IPS-18a (cell line): ENCODE data around the gene HAND1.
"Not testable (repeated sequence)": the region's sequence is repeated elsewhere in the genome, so short reads cannot be mapped to it uniquely, and the experiment has no call there.

Source experiments
- H3K27ac ChIP-seq: one replicate; pipeline ENCODE4 v1.5.1; 2013; ENCODE audit warnings: low read length
- H3K27me3 ChIP-seq: one replicate; pipeline ENCODE4 v1.6.1; 2013; ENCODE audit warnings: mild to moderate bottlenecking, low read length; ENCODE audit not compliant: control insufficient read depth, insufficient read depth
- H3K36me3 ChIP-seq: one replicate; pipeline ENCODE4 v1.6.1; 2013; ENCODE audit warnings: low read depth, low read length; ENCODE audit not compliant: control insufficient read depth
- H3K4me1 ChIP-seq: one replicate; pipeline ENCODE4 v1.6.1; 2013; ENCODE audit warnings: low read depth, low read length; ENCODE audit not compliant: control insufficient read depth
- H3K4me3 ChIP-seq: one replicate; pipeline ENCODE4 v1.5.1; 2013; ENCODE audit warnings: low read length
- H3K9ac ChIP-seq: one replicate; pipeline ENCODE4 v1.6.1; 2013; ENCODE audit warnings: mild to moderate bottlenecking, low read length, moderate library complexity
- H3K9me3 ChIP-seq: one replicate; pipeline ENCODE4 v1.6.1; 2013; ENCODE audit warnings: low read depth, low read length; ENCODE audit not compliant: control insufficient read depth

The HAND1 gene

DNA sequence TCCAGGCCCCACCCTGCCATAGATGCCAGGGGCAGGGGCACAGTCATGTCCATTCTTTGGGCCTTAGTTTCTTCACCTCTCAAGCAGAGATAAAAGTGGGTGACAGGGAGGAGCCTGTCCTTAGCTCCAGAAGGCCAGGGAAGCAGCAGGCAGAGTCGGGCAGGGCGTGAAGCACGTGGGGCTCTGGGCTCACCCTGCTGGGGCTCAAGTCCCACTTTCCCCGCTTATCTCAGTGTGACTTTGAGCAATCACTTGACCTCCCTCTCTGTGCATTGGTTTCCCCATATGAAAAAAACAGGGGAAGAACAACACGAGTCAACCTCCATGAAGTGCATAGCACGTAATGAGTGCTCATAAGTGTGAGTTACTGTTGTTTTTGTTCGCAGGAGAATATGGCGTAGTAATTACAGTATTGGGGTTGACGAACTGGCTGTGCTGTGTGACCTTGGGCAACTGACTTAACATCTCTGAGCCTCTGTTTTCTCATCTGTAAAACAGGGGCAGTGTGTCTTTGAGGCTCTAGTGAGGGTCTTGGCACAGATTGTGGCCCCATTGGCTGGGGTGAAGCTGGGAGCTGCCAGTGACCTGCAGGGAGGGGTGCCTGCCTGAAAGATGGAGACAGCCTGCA is 39.9 kb upstream of the HAND1 start:
- no peak overlapping the region for H3K9ac ChIP-seq
- H3K4me3 ChIP-seq: no peak overlapping the region
- no peak overlapping the region for H3K27ac ChIP-seq
- peaks cover 15% of the 10 kb centered on the region for H3K27me3 ChIP-seq
- H3K4me1 ChIP-seq: no peaks in the 10 kb centered on the region
- H3K36me3 ChIP-seq: no peaks in the 10 kb centered on the region
- H3K9me3 ChIP-seq: no peaks in the 10 kb centered on the region

DNA sequence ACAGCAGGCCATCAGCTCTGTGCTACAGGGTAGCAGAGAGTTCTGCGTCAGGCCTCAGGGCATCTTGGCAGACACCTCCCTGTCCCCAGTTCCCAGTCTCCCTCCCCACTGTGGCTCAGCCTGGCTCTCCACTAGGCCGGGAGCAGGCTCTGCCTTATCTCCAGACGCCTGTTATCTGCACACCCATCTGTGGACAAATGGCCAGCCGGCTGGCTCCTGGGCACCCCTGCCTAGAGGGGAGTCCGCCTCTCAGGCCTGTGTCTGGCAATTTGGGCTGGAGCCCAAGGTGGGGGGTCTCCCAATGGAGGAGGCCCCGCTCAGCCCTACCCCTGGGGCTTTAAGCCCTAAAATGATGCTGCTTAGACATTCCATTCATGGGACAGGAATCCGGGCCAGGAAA is 39.2 kb upstream of the HAND1 start:
- Histone ChIP-seq H3K9me3 (no peaks in the 10 kb centered on the region), H3K27me3 (peaks cover 8% of the 10 kb centered on the region), H3K9ac (no peak overlapping the region), H3K27ac (no peak overlapping the region), H3K4me3 (no peak overlapping the region), H3K4me1 (no peaks in the 10 kb centered on the region), H3K36me3 (no peaks in the 10 kb centered on the region)

- Histone ChIP-seq H3K4me3 (no peak overlapping the region), H3K4me1 (no peaks in the 10 kb centered on the region), H3K36me3 (no peaks in the 10 kb centered on the region), H3K9me3 (no peaks in the 10 kb centered on the region), H3K27me3 (peaks cover 5% of the 10 kb centered on the region), H3K9ac (no peak overlapping the region), H3K27ac (no peak overlapping the region)
These were observed 38.4 kb upstream of the HAND1 start for GRCh38 chr5:154516475-154516874.

DNA sequence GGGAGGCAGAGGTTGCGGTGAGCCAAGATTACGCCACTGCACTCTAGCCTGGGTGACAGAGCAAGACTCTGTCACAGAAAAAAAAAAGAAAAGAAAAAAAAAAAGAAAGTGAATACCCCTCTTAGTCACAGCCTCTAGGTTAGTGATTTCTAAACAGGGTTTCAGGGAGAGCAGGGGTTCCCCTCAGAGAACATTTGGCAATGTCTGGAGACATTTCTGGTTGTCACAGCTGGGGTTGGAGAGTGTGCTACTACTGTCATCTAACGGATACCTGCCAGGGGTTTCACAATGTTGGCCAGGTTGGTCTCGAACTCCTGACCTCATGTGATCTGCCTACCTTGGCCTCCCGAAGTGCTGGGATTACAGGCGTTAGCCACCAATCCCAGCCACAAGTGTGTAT is 37.5 kb upstream of the HAND1 start:
- not testable (repeated sequence) for H3K4me1 ChIP-seq, H3K4me3 ChIP-seq, H3K9me3 ChIP-seq, H3K27ac ChIP-seq, H3K36me3 ChIP-seq, H3K9ac ChIP-seq, H3K27me3 ChIP-seq

- no peaks in the 10 kb centered on the region for H3K9me3 ChIP-seq
- H3K36me3 ChIP-seq: no peaks in the 10 kb centered on the region
- H3K4me3 ChIP-seq: no peak overlapping the region
- H3K27me3 ChIP-seq: no peaks in the 10 kb centered on the region
- no peak overlapping the region for H3K9ac ChIP-seq
- no peaks in the 10 kb centered on the region for H3K4me1 ChIP-seq
- no peak overlapping the region for H3K27ac ChIP-seq
These were observed 36.3 kb upstream of the HAND1 start for GRCh38 chr5:154514331-154514730.

DNA sequence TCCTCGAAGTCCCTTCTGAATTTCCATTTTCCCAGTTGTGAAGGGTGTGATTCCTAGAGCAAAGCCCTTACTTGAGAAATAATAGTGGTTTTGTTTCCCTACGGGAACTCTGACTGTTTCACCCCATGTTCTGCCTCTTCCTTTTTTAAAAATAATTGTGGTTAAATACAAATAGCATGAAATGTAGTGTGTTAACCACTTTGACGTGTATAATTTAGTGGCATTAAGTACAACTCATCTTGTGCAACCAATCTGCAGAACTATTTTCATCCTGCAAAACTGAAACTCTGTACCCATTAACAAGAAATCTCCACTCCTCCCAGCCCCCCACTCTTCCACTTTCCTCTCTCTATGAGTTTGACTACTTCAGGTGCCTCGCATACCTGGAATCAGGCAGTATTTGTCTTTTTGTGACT is 35.6 kb upstream of the HAND1 start:
- Histone ChIP-seq H3K4me3 (no peak overlapping the region), H3K9ac (no peak overlapping the region), H3K4me1 (no peaks in the 10 kb centered on the region), H3K36me3 (no peaks in the 10 kb centered on the region), H3K9me3 (no peaks in the 10 kb centered on the region), H3K27ac (no peak overlapping the region), H3K27me3 (no peaks in the 10 kb centered on the region)

DNA sequence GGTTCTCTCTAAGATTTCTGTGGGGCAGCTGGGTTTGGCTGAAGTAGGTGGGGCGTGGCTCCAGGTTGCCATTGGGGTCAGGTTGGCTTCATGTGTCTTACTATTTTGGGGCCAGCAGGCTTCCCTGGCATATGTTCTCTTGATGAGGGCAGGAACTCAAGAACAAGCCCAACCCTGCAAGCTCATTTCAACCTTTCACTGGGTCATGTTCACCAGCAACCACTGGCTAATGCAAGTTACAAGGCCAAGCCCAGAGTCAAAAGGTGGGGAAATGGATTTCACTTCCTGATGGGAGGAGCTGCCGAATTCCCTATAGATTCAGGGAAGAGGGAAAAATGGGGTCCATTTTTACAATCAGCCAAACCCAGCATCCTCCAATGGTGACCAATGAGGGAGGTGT is 34.0 kb upstream of the HAND1 start:
- no peak overlapping the region for H3K9ac ChIP-seq
- no peaks in the 10 kb centered on the region for H3K36me3 ChIP-seq
- no peaks in the 10 kb centered on the region for H3K4me1 ChIP-seq
- no peak overlapping the region for H3K27ac ChIP-seq
- H3K9me3 ChIP-seq: no peaks in the 10 kb centered on the region
- H3K4me3 ChIP-seq: no peak overlapping the region
- H3K27me3 ChIP-seq: no peaks in the 10 kb centered on the region

- Histone ChIP-seq H3K9me3 (no peaks in the 10 kb centered on the region), H3K27me3 (no peaks in the 10 kb centered on the region), H3K9ac (no peak overlapping the region), H3K27ac (no peak overlapping the region), H3K4me1 (no peaks in the 10 kb centered on the region), H3K4me3 (no peak overlapping the region), H3K36me3 (no peaks in the 10 kb centered on the region)
These were observed 31.9 kb upstream of the HAND1 start for GRCh38 chr5:154509784-154510555.

DNA sequence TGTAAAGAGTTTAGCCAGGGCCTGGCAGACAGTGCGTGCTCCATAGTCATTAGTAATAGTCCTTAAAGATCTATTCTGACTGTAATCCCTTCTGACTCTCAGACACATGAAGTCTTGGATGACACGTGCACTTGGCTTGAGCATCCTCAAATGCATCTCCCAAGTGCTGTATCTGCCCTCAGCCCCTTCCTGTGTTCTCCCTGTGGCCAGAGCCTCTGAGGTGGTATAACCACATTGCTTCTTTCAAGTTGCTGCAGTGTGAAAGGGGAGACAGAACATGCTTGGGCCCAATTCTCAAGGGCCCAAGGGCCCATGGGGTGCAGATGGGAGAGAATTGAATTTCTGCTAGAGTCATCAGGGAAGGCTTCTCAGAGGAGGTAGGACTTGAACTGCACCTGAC is 30.1 kb upstream of the HAND1 start:
- Histone ChIP-seq H3K27me3 (no peaks in the 10 kb centered on the region), H3K4me3 (no peak overlapping the region), H3K36me3 (no peaks in the 10 kb centered on the region), H3K4me1 (no peaks in the 10 kb centered on the region), H3K27ac (no peak overlapping the region), H3K9me3 (no peaks in the 10 kb centered on the region), H3K9ac (no peak overlapping the region)

DNA sequence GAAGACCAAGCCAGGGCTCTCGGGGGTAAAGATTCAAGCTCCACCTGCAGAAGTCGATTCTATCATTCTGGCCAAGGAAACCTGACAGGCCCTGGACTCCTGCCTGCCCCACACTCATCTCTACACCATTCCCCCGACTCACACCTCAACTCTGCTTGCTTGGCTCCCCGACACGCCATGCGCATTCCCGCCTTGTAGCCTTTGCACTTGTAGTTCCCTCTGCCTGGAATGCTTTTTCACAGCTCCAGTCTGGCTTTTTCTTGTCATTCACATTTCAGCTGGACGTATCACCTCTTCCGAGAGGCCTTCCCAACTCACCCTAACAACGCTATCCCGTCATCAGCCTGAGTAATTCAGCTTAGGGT is 28.7 kb upstream of the HAND1 start:
- no peak overlapping the region for H3K4me3 ChIP-seq
- no peaks in the 10 kb centered on the region for H3K36me3 ChIP-seq
- H3K27me3 ChIP-seq: no peaks in the 10 kb centered on the region
- no peak overlapping the region for H3K27ac ChIP-seq
- H3K9ac ChIP-seq: no peak overlapping the region
- H3K4me1 ChIP-seq: no peaks in the 10 kb centered on the region
- no peaks in the 10 kb centered on the region for H3K9me3 ChIP-seq

- Histone ChIP-seq H3K36me3 (no peaks in the 10 kb centered on the region), H3K4me3 (no peak overlapping the region), H3K9me3 (no peaks in the 10 kb centered on the region), H3K27me3 (no peaks in the 10 kb centered on the region), H3K4me1 (no peaks in the 10 kb centered on the region), H3K27ac (no peak overlapping the region), H3K9ac (no peak overlapping the region)
These were observed 28.2 kb upstream of the HAND1 start for GRCh38 chr5:154506049-154506715.

DNA sequence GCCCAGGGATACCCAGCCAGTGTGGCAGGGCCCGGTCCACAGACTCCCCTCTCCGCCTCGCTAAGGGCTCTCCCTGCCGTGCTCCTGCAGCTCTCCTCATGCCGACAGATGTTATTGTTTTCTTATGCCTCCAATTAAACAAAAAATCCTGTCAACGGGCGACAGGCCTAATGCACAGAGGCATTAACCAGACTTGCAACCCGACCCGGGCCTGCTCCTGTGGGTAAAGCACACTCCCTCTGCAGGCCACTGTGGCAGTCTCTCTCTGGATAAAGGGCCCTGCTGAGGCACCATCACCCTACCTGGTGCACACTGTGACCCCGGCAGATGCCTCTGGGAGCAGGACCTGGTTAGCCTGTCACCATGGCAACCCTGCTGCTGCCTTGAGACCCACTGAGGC is 27.5 kb upstream of the HAND1 start:
- H3K9ac ChIP-seq: no peak overlapping the region
- no peak overlapping the region for H3K27ac ChIP-seq

More for the DNA sequence above, 27.5 kb upstream of the HAND1 start:
- Histone ChIP-seq H3K36me3 (no peaks in the 10 kb centered on the region), H3K9me3 (no peaks in the 10 kb centered on the region), H3K4me3 (no peak overlapping the region), H3K27me3 (no peaks in the 10 kb centered on the region), H3K4me1 (no peaks in the 10 kb centered on the region)
